K562 (cell line): ENCODE results near the gene BIRC3. TPM values are rescaled to one million over a fixed set of nuclear protein-coding genes. Genes with fewer than 3 reads are reported as not detected.

Experiments used
- BDP1 ChIP-seq: IDR thresholded peaks from 3 replicates; pipeline ENCODE4 v1.6.1; 2011; ENCODE audit not compliant: insufficient read length, insufficient read depth
- CBFA2T2 ChIP-seq: fragments of 450-650 bp; conservative IDR thresholded peaks from 2 replicates; pipeline ENCODE4 v1.6.1; 2017; ENCODE audit warnings: mild to moderate bottlenecking
- ELF1 ChIP-seq: fragments of 200-800 bp; sonication (Bioruptor generic); IDR thresholded peaks from 2 replicates; pipeline ENCODE4 v1.6.1; 2016; ENCODE audit warnings: missing genetic modification characterization, missing compliant biosample characterization
- FOXK2 ChIP-seq, 2 experiments: fragments of 450-650 bp; IDR thresholded peaks in 1 of 2; conservative IDR thresholded peaks in 1 of 2; 2 replicates each; pipeline ENCODE4 v1.6.1; 2016; ENCODE audit warnings: low read depth in 2 of 2, mild to moderate bottlenecking in 1 of 2
- JUN ChIP-seq, 2 experiments: sonication (generic) in 1 of 2; formaldehyde crosslinking in 1 of 2; IDR thresholded peaks; 2 replicates each; pipeline versions ENCODE4 v1.6.1 to v1.8.0; 2012 to 2022; ENCODE audit warnings: borderline replicate concordance in 2 of 2, mild to moderate bottlenecking in 2 of 2, improper control_type of control experiment in 1 of 2, low read depth in 1 of 2, low read length in 1 of 2, missing genetic modification reagents in 1 of 2
- JUND ChIP-seq, 2 experiments: IDR thresholded peaks; 2 replicates in 1 of 2; 3 replicates in 1 of 2; pipeline ENCODE4 v1.6.1; 2011; ENCODE audit warnings: borderline replicate concordance in 2 of 2, low read depth in 2 of 2, low read length in 2 of 2, improper control_type of control experiment in 1 of 2, missing biosample characterization in 1 of 2, missing genetic modification characterization in 1 of 2, missing genetic modification reagents in 1 of 2
- OTX1 ChIP-seq: fragments of 450-650 bp; formaldehyde crosslinking; IDR thresholded peaks from 2 replicates; pipeline ENCODE4 v1.4.0; 2022; ENCODE audit warnings: mild to moderate bottlenecking
- RCOR1 ChIP-seq, 2 experiments: IDR thresholded peaks; 2 replicates each; pipeline ENCODE4 v1.6.1; 2012; ENCODE audit warnings: low read depth in 2 of 2, low read length in 2 of 2, borderline replicate concordance in 1 of 2, improper control_type of control experiment in 1 of 2
- SMC3 ChIP-seq: conservative IDR thresholded peaks from 2 replicates; pipeline ENCODE4 v1.6.1; 2011; ENCODE audit warnings: low read depth, low read length, improper control_type of control experiment; ENCODE audit not compliant: insufficient read depth
- ZBTB8A ChIP-seq: fragments of 450-650 bp; IDR thresholded peaks from 2 replicates; pipeline ENCODE4 v1.6.1; 2018; ENCODE audit warnings: mild to moderate bottlenecking, moderate library complexity; ENCODE audit not compliant: partially characterized antibody
- ZNF12 ChIP-seq: sonication (generic); formaldehyde crosslinking; IDR thresholded peaks from 2 replicates; pipeline ENCODE4 v1.4.0; 2020; ENCODE audit warnings: mild to moderate bottlenecking, missing genetic modification reagents
- ZNF165 ChIP-seq: fragments of 250-450 bp; sonication (Bioruptor Pico); IDR thresholded peaks from 2 replicates; pipeline ENCODE4 v1.4.0; 2020; ENCODE audit warnings: borderline replicate concordance
- ZNF174 ChIP-seq: fragments of 250-450 bp; sonication (Bioruptor Pico); IDR thresholded peaks from 2 replicates; pipeline ENCODE4 v1.4.0; 2020; ENCODE audit warnings: mild to moderate bottlenecking
- ZNF217 ChIP-seq: sonication (generic); formaldehyde crosslinking; IDR thresholded peaks from 2 replicates; pipeline ENCODE4 v1.8.0; 2022; ENCODE audit warnings: mild to moderate bottlenecking, missing genetic modification reagents
- polyA plus RNA-seq, 8 experiments: library from polyadenylated mRNA; depleted of rRNA in 4 of 8; stranded (reverse) in 5 of 8; unstranded in 3 of 8; fragments of >200 nt; fragmentation: Nextera tagmentation in 2 of 8; fragmentation: Illumina TruSeq in 1 of 8; extraction: Ambion mirVana in 2 of 8; extraction: Trizol in 1 of 8; gene quantifications; 2 replicates each; pipeline versions ENCODE4 v1.2.1 to v1.2.3, GENCODE V29; 2011 to 2014; ENCODE audit warnings: inconsistent platforms in 1 of 8, missing spikeins in 1 of 8
- total RNA-seq, 7 experiments: library from RNA; depleted of rRNA in 6 of 7; stranded (reverse); fragments of >200 nt in 6 of 7; fragmentation: Illumina TruSeq in 2 of 7; extraction: Trizol in 2 of 7; gene quantifications; 2 replicates each; pipeline versions ENCODE4 v1.2.1 to v1.2.3, GENCODE V29; 2011 to 2021; ENCODE audit warnings: low replicate concordance in 1 of 7
- TF ChIP-seq, protein P1 (sequence below), 2 experiments: fragments of 450-650 bp in 1 of 2; IDR thresholded peaks; 2 replicates each; pipeline ENCODE4 v1.6.1; 2011 to 2017; ENCODE audit warnings: low read depth in 2 of 2, antibody characterized with exemption in 1 of 2, borderline replicate concordance in 1 of 2, low read length in 1 of 2, mild to moderate bottlenecking in 1 of 2, mixed read lengths in 1 of 2; ENCODE audit not compliant: control insufficient read depth in 1 of 2
- TF ChIP-seq, protein P2 (sequence below): fragments of 450-650 bp; IDR thresholded peaks from 2 replicates; pipeline ENCODE4 v1.6.1; 2016
- TF ChIP-seq, protein P3 (sequence below): sonication (generic); formaldehyde crosslinking; IDR thresholded peaks from 2 replicates; pipeline ENCODE4 v1.8.0; 2022; ENCODE audit warnings: missing genetic modification reagents, mild to moderate bottlenecking, moderate library complexity, borderline replicate concordance
- TF ChIP-seq, protein P4 (sequence below): fragments of 250-450 bp; sonication (Bioruptor Pico); IDR thresholded peaks from 2 replicates; pipeline ENCODE4 v1.5.0; 2020; ENCODE audit warnings: mild to moderate bottlenecking, borderline replicate concordance

BIRC3 gene
- total and polyA plus RNA-seq, 9 of the 15 experiments (the other 6 are each of a cell fraction or from before 2014, with no cell fraction given), result 0.08 to 0.42 (median 0.18) TPM

DNA sequence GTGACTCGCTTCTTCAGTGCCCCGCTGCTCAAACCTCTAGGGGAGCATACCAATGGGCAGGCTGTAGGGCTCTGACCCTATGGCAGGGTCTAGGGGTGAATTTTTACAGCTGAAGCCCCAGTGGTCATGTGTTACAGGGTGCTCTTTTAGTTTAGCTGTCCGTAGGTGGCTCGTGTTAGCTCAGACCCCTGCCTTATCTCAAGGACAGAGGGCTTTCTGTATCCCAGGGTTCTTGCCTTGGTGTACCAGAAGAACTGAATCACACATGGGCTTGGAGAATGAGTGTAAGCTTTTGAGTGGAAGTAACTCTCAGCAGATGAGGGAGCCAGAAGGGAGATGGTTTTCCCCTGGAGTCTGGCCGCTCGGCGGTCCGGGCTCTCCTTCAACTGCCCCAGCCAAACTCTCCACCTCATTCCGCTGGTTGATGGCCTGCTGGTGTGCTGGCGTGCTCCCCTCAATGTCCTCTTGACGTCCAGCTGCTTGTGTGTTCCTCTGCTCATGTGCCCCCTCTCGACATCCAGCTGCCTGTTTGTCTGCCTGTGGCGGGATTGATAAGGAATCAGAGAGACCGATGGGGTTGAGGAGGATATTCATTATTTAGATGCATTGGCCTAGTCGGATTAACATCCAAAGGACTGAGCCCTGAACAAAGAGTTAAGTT, 67.3 kb downstream of the BIRC3 start (continued):
- TF ChIP-seq, protein P1, sequence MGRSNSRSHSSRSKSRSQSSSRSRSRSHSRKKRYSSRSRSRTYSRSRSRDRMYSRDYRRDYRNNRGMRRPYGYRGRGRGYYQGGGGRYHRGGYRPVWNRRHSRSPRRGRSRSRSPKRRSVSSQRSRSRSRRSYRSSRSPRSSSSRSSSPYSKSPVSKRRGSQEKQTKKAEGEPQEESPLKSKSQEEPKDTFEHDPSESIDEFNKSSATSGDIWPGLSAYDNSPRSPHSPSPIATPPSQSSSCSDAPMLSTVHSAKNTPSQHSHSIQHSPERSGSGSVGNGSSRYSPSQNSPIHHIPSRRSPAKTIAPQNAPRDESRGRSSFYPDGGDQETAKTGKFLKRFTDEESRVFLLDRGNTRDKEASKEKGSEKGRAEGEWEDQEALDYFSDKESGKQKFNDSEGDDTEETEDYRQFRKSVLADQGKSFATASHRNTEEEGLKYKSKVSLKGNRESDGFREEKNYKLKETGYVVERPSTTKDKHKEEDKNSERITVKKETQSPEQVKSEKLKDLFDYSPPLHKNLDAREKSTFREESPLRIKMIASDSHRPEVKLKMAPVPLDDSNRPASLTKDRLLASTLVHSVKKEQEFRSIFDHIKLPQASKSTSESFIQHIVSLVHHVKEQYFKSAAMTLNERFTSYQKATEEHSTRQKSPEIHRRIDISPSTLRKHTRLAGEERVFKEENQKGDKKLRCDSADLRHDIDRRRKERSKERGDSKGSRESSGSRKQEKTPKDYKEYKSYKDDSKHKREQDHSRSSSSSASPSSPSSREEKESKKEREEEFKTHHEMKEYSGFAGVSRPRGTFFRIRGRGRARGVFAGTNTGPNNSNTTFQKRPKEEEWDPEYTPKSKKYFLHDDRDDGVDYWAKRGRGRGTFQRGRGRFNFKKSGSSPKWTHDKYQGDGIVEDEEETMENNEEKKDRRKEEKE (IDR thresholded peaks at IDR 0.05; ENCODE audit: borderline replicate concordance in 1 of 2, control insufficient read depth in 1 of 2, low read depth in 2 of 2, low read length in 1 of 2), result no peak
- TF ChIP-seq CBFA2T2 (peak; percentile 80), FOXK2 (conservative IDR thresholded peaks at IDR 0.05 in 1 of 2, IDR thresholded peaks at IDR 0.05 in 1 of 2; ENCODE audit: low read depth in 2 of 2) (no peak), JUN (IDR thresholded peaks at IDR 0.05; ENCODE audit: borderline replicate concordance, low read depth, low read length) (no peak), JUN (CRISPR knock-in tag; IDR thresholded peaks at IDR 0.05; ENCODE audit: borderline replicate concordance) (no peak), JUND (IDR thresholded peaks at IDR 0.05; ENCODE audit: borderline replicate concordance, low read depth, low read length) (no peak), JUND (tag; IDR thresholded peaks at IDR 0.05; ENCODE audit: borderline replicate concordance, low read depth, low read length) (no peak), ZNF174 (CRISPR knock-in tag) (no peak), ZNF217 (CRISPR knock-in tag) (no peak), ZBTB8A (no peak), ELF1 (no peak), OTX1 (CRISPR knock-in tag) (no peak), RCOR1 (IDR thresholded peaks at IDR 0.05; ENCODE audit: borderline replicate concordance in 1 of 2, low read depth in 2 of 2, low read length in 2 of 2) (no peak), BDP1 (no peak), ZNF165 (no peak), SMC3 (no peak), ZNF12 (CRISPR knock-in tag) (no peak)
- TF ChIP-seq, protein P2, sequence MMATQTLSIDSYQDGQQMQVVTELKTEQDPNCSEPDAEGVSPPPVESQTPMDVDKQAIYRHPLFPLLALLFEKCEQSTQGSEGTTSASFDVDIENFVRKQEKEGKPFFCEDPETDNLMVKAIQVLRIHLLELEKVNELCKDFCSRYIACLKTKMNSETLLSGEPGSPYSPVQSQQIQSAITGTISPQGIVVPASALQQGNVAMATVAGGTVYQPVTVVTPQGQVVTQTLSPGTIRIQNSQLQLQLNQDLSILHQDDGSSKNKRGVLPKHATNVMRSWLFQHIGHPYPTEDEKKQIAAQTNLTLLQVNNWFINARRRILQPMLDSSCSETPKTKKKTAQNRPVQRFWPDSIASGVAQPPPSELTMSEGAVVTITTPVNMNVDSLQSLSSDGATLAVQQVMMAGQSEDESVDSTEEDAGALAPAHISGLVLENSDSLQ, result 0 out of 2 replicates have a peak, but pooled peaks have one; percentile 26
- TF ChIP-seq, protein P3, sequence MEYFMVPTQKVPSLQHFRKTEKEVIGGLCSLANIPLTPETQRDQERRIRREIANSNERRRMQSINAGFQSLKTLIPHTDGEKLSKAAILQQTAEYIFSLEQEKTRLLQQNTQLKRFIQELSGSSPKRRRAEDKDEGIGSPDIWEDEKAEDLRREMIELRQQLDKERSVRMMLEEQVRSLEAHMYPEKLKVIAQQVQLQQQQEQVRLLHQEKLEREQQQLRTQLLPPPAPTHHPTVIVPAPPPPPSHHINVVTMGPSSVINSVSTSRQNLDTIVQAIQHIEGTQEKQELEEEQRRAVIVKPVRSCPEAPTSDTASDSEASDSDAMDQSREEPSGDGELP (CRISPR knock-in tag), result peak; percentile 90
- TF ChIP-seq, protein P4, sequence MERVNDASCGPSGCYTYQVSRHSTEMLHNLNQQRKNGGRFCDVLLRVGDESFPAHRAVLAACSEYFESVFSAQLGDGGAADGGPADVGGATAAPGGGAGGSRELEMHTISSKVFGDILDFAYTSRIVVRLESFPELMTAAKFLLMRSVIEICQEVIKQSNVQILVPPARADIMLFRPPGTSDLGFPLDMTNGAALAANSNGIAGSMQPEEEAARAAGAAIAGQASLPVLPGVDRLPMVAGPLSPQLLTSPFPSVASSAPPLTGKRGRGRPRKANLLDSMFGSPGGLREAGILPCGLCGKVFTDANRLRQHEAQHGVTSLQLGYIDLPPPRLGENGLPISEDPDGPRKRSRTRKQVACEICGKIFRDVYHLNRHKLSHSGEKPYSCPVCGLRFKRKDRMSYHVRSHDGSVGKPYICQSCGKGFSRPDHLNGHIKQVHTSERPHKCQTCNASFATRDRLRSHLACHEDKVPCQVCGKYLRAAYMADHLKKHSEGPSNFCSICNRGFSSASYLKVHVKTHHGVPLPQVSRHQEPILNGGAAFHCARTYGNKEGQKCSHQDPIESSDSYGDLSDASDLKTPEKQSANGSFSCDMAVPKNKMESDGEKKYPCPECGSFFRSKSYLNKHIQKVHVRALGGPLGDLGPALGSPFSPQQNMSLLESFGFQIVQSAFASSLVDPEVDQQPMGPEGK (CRISPR knock-in tag), result no peak
